T-cell (primary cell): ENCODE results near the gene ARL4D. TPM values are rescaled to one million over a fixed set of nuclear protein-coding genes. Genes with fewer than 3 reads are reported as not detected.

Source experiments
- ATAC-seq, 4 experiments: fragments of 200-7000 bp in 3 of 4; fragments of 150-1000 bp in 1 of 4; cut with Tn5 transposase; replicated peaks in 1 of 4; 1 replicate in 3 of 4; 2 replicates in 1 of 4; pipeline ENCODE4 v1.10.0; 2021; ENCODE audit warnings: moderate library complexity in 3 of 4, mild to moderate bottlenecking in 2 of 4, moderate number of reproducible peaks in 1 of 4
- CTCF ChIA-PET, 2 donors: fragments of 300-600 bp; sonication (Branson Sonifier 250); formaldehyde crosslinking; loops; one replicate each; lab custom pipeline; 2022; ENCODE audit warnings: antibody characterized with exemption in 2 of 2; lab: Charles Lee
- POLR2A ChIA-PET, 2 donors: fragments of 300-600 bp; sonication (Branson Sonifier 250); formaldehyde crosslinking; loops; one replicate each; lab custom pipeline; 2022; ENCODE audit warnings: antibody characterized with exemption in 2 of 2; lab: Charles Lee
- DNase-seq, 35 experiments: peaks; one replicate each; pipeline versions ENCODE4 v3.0.0 to v3.0.0-alpha.2; 2013 to 2023
- H3K27ac ChIP-seq: one replicate; pipeline ENCODE4 v1.5.1; 2013; ENCODE audit warnings: low read length
- H3K27me3 ChIP-seq, 2 experiments: replicated peaks in 1 of 2; 1 replicate in 1 of 2; 2 replicates in 1 of 2; pipeline versions ENCODE4 v1.6.1 to v1.7.0; 2013; ENCODE audit warnings: low read length in 1 of 2, mixed read lengths in 1 of 2; ENCODE audit not compliant: control insufficient read depth in 2 of 2, insufficient read depth in 2 of 2; ENCODE audit errors: extremely low read depth in 1 of 2
- H3K36me3 ChIP-seq, 2 donors: 1 replicate in 1 of 2; 2 replicates in 1 of 2; pipeline versions ENCODE4 v1.6.1 to v1.7.0; 2013; ENCODE audit warnings: low read length in 1 of 2; ENCODE audit not compliant: control insufficient read depth in 2 of 2, insufficient read depth in 1 of 2; ENCODE audit errors: extremely low read depth in 1 of 2
- H3K4me1 ChIP-seq, 2 experiments: 1 replicate in 1 of 2; 2 replicates in 1 of 2; pipeline versions ENCODE4 v1.6.1 to v1.7.0; 2013; ENCODE audit warnings: low read length in 2 of 2, mixed read lengths in 1 of 2; ENCODE audit not compliant: insufficient read depth in 2 of 2, control insufficient read depth in 1 of 2; ENCODE audit errors: extremely low read depth in 1 of 2
- H3K4me3 ChIP-seq, 2 donors: 1 replicate in 1 of 2; 2 replicates in 1 of 2; pipeline versions ENCODE4 v1.5.1 to v1.7.0; 2013; ENCODE audit warnings: mild to moderate bottlenecking in 2 of 2, low read length in 1 of 2, moderate library complexity in 1 of 2; ENCODE audit not compliant: control insufficient read depth in 1 of 2; ENCODE audit errors: extremely low read depth in 1 of 2
- H3K9me3 ChIP-seq: 2 replicates; pipeline ENCODE4 v1.7.0; 2013
- H3K27ac Mint-ChIP-seq, 2 donors: one replicate each; pipeline ENCODE4 v1.8.0; 2020 to 2021; ENCODE audit warnings: mild to moderate bottlenecking in 2 of 2, mixed read lengths in 2 of 2
- H3K27me3 Mint-ChIP-seq, 2 donors: one replicate each; pipeline ENCODE4 v1.8.0; 2021 to 2022; ENCODE audit warnings: mixed read lengths in 2 of 2
- H3K36me3 Mint-ChIP-seq: one replicate; pipeline ENCODE4 v1.8.0; 2021; ENCODE audit warnings: mixed read lengths
- H3K4me1 Mint-ChIP-seq, 3 donors: one replicate each; pipeline ENCODE4 v1.8.0; 2020 to 2022; ENCODE audit warnings: mixed read lengths in 3 of 3, mild to moderate bottlenecking in 1 of 3
- H3K4me3 Mint-ChIP-seq, 3 donors: one replicate each; pipeline ENCODE4 v1.8.0; 2020 to 2022; ENCODE audit warnings: mild to moderate bottlenecking in 3 of 3, mixed read lengths in 3 of 3, moderate library complexity in 3 of 3
- H3K9me3 Mint-ChIP-seq, 3 donors: one replicate each; pipeline ENCODE4 v1.8.0; 2020 to 2022; ENCODE audit warnings: mixed read lengths in 3 of 3
- WGBS: methylation state at CpG from one replicate; pipeline ENCODE4 v1.1.5; 2013; ENCODE audit warnings: missing lambda C conversion rate; ENCODE audit not compliant: insufficient coverage; 5-methylcytosine and 5-hydroxymethylcytosine counted together
- total RNA-seq, 35 experiments: library from RNA in 6 of 35; stranded (reverse) in 6 of 35; fragments of 120-200 nt in 1 of 35; gene quantifications; one replicate each; pipeline versions ENCODE4 v1.2.1 to v1.2.4 and lab custom pipeline; 2013 to 2026

The ARL4D gene
- total RNA-seq, 5 donors from 2014 or later (not counting 1 experiment from before 2014, with no cell fraction given), result 1.3 to 2.9 (median 2.4) TPM

- ATAC-seq (no peak), DNase-seq (no peak)
- peaks cover 7 to 18% of the 10 kb centered on the region in 2 donors for H3K27me3 Mint-ChIP-seq
- H3K4me3 ChIP-seq, result no peak overlapping the region
- ChIA-PET POLR2A (interaction anchor here in 1 of 2 donors (0.7 kb wide), 1 partner anchor 63 kb away, joined by 5 read pairs; no protein-coding TSS in a partner anchor), CTCF (interaction anchor here in 1 of 2 donors (0.5 kb wide), 1 partner anchor 694 kb away, joined by 3 read pairs; no protein-coding TSS in a partner anchor)
- no peaks in the 10 kb centered on the region for H3K36me3 Mint-ChIP-seq
- no peaks in the 10 kb centered on the region for H3K4me1 Mint-ChIP-seq
- no peak overlapping the region for H3K4me3 Mint-ChIP-seq
- no CpG with 5 or more reads among the region's 6 CpGs for whole genome bisulfite sequencing
- H3K9me3 Mint-ChIP-seq, result no peaks in the 10 kb centered on the region
- H3K9me3 ChIP-seq, result no peaks in the 10 kb centered on the region
- H3K27ac Mint-ChIP-seq, result no peak overlapping the region
- peaks cover 0 to 43% of the 10 kb centered on the region in 2 experiments for H3K27me3 ChIP-seq
- no peaks in the 10 kb centered on the region for H3K4me1 ChIP-seq
- H3K27ac ChIP-seq, result no peak overlapping the region
- no peaks in the 10 kb centered on the region for H3K36me3 ChIP-seq
Observed at GRCh38 chr17:43423777-43424455, 25.1 kb downstream of the ARL4D start.

GRCh38 chr17:43427362-43428043 lies 28.7 kb downstream of the ARL4D start:
- Mint-ChIP-seq H3K4me1 (no peaks in the 10 kb centered on the region), H3K27me3 (peaks cover 14 to 19% of the 10 kb centered on the region in 2 donors), H3K9me3 (no peaks in the 10 kb centered on the region), H3K36me3 (no peaks in the 10 kb centered on the region), H3K4me3 (no peak overlapping the region), H3K27ac (no peak overlapping the region)
- H3K9me3 ChIP-seq, result no peaks in the 10 kb centered on the region
- POLR2A ChIA-PET, result no interaction called here
- ATAC-seq (no peak), DNase-seq (no peak)
- H3K4me1 ChIP-seq, result no peaks in the 10 kb centered on the region
- CTCF ChIA-PET, result no interaction called here
- H3K27ac ChIP-seq, result no peak overlapping the region
- H3K27me3 ChIP-seq, result peaks cover 0 to 20% of the 10 kb centered on the region in 2 experiments
- H3K36me3 ChIP-seq, result no peaks in the 10 kb centered on the region
- 76% methylated on average over 4 of the region's 9 CpGs for WGBS
- no peak overlapping the region for H3K4me3 ChIP-seq

- no peak overlapping the region for H3K4me3 Mint-ChIP-seq
- DNase-seq, result no peak
- H3K36me3 Mint-ChIP-seq, result no peaks in the 10 kb centered on the region
- Histone ChIP-seq H3K36me3 (no peaks in the 10 kb centered on the region), H3K4me3 (no peak overlapping the region), H3K9me3 (no peaks in the 10 kb centered on the region), H3K27ac (no peak overlapping the region), H3K27me3 (peaks cover 0 to 16% of the 10 kb centered on the region in 2 experiments), H3K4me1 (no peaks in the 10 kb centered on the region)
- peaks cover 14 to 21% of the 10 kb centered on the region in 2 donors for H3K27me3 Mint-ChIP-seq
- H3K4me1 Mint-ChIP-seq, result no peaks in the 10 kb centered on the region
- no peak for ATAC-seq
- ChIA-PET CTCF (no interaction called here), POLR2A (interaction anchor here in 1 of 2 donors (0.7 kb wide), 1 partner anchor 17 kb away, joined by 10 read pairs; no protein-coding TSS in a partner anchor)
- no peaks in the 10 kb centered on the region for H3K9me3 Mint-ChIP-seq
- no CpG with 5 or more reads among the region's 5 CpGs for WGBS
- H3K27ac Mint-ChIP-seq, result no peak overlapping the region
Observed at GRCh38 chr17:43428524-43428923, 29.7 kb downstream of the ARL4D start.

DNA sequence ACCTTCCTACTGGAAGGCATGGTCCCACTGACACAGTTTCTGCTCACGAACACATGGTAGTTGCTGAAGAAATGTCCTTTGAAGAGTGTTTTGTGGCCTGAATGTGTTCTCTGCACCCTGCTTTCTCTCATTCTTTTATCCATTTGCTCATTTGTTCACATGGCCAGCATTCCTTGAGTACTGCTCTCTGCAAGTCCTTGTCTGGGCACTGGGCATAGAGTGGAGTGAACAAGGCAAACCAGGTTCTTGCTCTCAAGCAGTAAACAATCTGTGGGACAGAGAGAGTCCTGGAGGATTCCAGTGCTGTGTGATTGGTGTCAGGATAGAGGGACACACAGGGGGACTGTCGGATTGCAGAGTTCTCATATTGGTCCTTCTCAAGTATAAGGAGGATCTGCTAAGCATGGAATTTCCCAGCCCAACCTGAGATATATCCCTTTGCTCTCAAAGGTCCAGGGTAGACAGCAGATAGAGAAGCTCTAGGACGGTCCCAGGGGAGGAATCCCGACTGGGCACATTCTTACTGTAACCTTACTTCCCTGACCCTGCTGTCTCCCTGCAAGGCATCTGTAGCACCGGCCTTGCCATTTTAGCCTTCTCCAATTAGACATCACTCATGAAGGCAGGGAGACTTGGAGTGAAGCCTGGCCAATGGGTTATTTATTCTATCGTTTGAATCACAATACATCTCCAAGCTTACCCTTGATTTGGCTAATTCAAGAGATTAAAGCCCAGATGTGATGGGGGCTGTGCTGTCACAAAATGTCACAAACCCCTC lies 32.3 kb downstream of the ARL4D start:
- H3K9me3 ChIP-seq, result no peaks in the 10 kb centered on the region
- peaks cover 25 to 35% of the 10 kb centered on the region in 2 donors for H3K27me3 Mint-ChIP-seq
- ATAC-seq (no peak), DNase-seq (no peak)
- peaks cover 0 to 11% of the 10 kb centered on the region in 2 experiments for H3K27me3 ChIP-seq
- no peaks in the 10 kb centered on the region for H3K4me1 Mint-ChIP-seq
- H3K36me3 Mint-ChIP-seq, result no peaks in the 10 kb centered on the region
- H3K4me1 ChIP-seq, result no peaks in the 10 kb centered on the region
- CTCF ChIA-PET, result no interaction called here
- no peak overlapping the region for H3K4me3 ChIP-seq
- no peaks in the 10 kb centered on the region for H3K9me3 Mint-ChIP-seq
- H3K4me3 Mint-ChIP-seq, result no peak overlapping the region
- no peak overlapping the region for H3K27ac ChIP-seq
- POLR2A ChIA-PET, result no interaction called here
- 94% methylated on average over 3 of the region's 6 CpGs for WGBS
- H3K36me3 ChIP-seq, result no peaks in the 10 kb centered on the region
- H3K27ac Mint-ChIP-seq, result no peak overlapping the region

DNA sequence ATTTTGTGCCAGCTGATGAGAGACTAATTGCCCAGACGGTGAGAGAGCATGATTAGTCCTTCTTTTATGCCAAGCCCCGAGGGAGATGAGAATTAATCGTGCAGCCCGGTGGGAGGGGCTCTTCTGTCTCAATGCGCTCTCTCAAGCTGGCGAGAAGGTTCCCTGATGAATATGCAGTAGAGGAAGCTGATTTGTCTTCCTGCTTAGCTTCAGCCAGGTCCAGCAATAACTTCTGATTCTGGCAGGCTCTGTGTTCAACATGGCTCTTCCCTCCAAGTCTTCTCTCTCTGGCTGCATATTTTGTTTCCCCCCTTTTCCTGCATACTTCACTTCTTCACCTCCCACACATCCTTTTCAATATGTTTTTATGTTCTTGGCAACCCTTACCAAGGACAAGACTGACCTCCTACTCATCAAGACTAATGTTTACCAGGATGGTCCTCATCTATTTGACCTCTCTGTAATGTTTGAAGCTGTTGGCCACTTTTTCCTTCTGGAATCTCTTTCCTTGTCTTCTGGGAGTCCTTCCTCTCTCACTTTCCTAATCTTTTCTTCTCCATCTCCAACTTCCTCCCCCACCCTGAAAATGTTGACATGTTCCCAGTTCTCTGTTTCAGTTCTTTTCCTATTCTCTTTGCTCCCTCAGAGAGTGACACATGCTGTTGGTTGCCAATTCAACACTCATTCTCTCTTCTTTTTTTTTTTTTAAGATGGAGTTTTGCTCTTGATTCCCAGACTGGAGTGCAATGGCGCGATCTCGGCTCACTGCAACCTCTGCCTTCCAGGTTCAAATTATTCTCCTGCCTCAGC lies 33.1 kb downstream of the ARL4D start:
- Histone ChIP-seq H3K4me3 (no peak overlapping the region), H3K27ac (no peak overlapping the region), H3K9me3 (no peaks in the 10 kb centered on the region), H3K4me1 (no peaks in the 10 kb centered on the region), H3K36me3 (no peaks in the 10 kb centered on the region), H3K27me3 (peaks cover 0 to 14% of the 10 kb centered on the region in 2 experiments)
- Mint-ChIP-seq H3K4me3 (no peak overlapping the region), H3K36me3 (no peaks in the 10 kb centered on the region), H3K27ac (no peak overlapping the region), H3K4me1 (no peaks in the 10 kb centered on the region), H3K27me3 (peaks cover 27 to 35% of the 10 kb centered on the region in 2 donors), H3K9me3 (no peaks in the 10 kb centered on the region)
- ChIA-PET POLR2A (no interaction called here), CTCF (no interaction called here)
- DNase-seq (no peak), ATAC-seq (no peak)
- 50% methylated on average over 4 of the region's 9 CpGs for WGBS

GRCh38 chr17:43434902-43435319 lies 36.1 kb downstream of the ARL4D start:
- no peaks in the 10 kb centered on the region for H3K36me3 ChIP-seq
- H3K27ac Mint-ChIP-seq, result no peak overlapping the region
- peaks cover 0 to 18% of the 10 kb centered on the region in 2 experiments for H3K27me3 ChIP-seq
- ATAC-seq, result no peak
- H3K9me3 Mint-ChIP-seq, result no peaks in the 10 kb centered on the region
- peaks cover 29 to 35% of the 10 kb centered on the region in 2 donors for H3K27me3 Mint-ChIP-seq
- no peaks in the 10 kb centered on the region for H3K36me3 Mint-ChIP-seq
- no peaks in the 10 kb centered on the region for H3K9me3 ChIP-seq
- ChIA-PET POLR2A (no interaction called here), CTCF (no interaction called here)
- WGBS, result 90% methylated on average over 2 of the region's 4 CpGs
- H3K4me1 Mint-ChIP-seq, result no peaks in the 10 kb centered on the region
- DNase-seq, result no peak
- H3K4me1 ChIP-seq, result no peaks in the 10 kb centered on the region
- H3K4me3 Mint-ChIP-seq, result no peak overlapping the region
- H3K27ac ChIP-seq, result no peak overlapping the region
- H3K4me3 ChIP-seq, result no peak overlapping the region
